Measurements from ENCODE around the gene TLE6. TPM values are rescaled to one million over a fixed set of nuclear protein-coding genes. Genes with fewer than 3 reads are reported as not detected.

TLE6 gene
- total and polyA plus RNA-seq, 10 donors, result 0.60 to 4.1 (median 2.0) TPM

- Histone ChIP-seq H3K36me3 (no peaks in the 10 kb centered on the region), H3K4me3 (peak overlapping the region in 6 of 8 donors; percentile 38 to 73 (median 48)), H3K4me1 (peaks cover 0 to 45% (median 32%) of the 10 kb centered on the region in 6 donors), H3K9me3 (no peaks in the 10 kb centered on the region), H3K27ac (peak overlapping the region in 5 of 8 donors; percentile 55 to 82 (median 73)), H3K27me3 (replicated peaks in 1 of 7) (peaks cover 0 to 74% (median 15%) of the 10 kb centered on the region in 7 donors)
- no peak for DNase-seq
- 34 to 44% (median 39%) methylated on average over 4 to 9 of the region's 9 CpGs for WGBS, 5 donors
- TF ChIP-seq CTCF (IDR thresholded peaks at IDR 0.05 in 8 of 11, conservative IDR thresholded peaks at IDR 0.05 in 3 of 11), result no peak
- no peak for TF ChIP-seq POLR2AphosphoS5 (IDR thresholded peaks at IDR 0.05)
- TF ChIP-seq POLR2A (IDR thresholded peaks at IDR 0.05), result no peak
- intact Hi-C loops (cut with DNase I; ENCODE audit: low total_unique reads), result no loop called here
Observed at GRCh38 chr19:3027981-3028304, 50.6 kb downstream of the TLE6 start.

GRCh38 chr19:3028305-3029064 lies 51.1 kb downstream of the TLE6 start:
- intact Hi-C loops (cut with DNase I; ENCODE audit: low total_unique reads), result no loop called here
- Histone ChIP-seq H3K9me3 (no peaks in the 10 kb centered on the region), H3K36me3 (no peaks in the 10 kb centered on the region), H3K27ac (peak overlapping the region in 6 of 8 donors; percentile 55 to 82 (median 70)), H3K4me3 (peak overlapping the region; percentile 32 to 73 (median 44)), H3K27me3 (replicated peaks in 1 of 7) (peaks cover 0 to 70% (median 15%) of the 10 kb centered on the region in 7 donors), H3K4me1 (peaks cover 0 to 45% (median 32%) of the 10 kb centered on the region in 6 donors)
- no peak for DNase-seq
- 1 to 3% (median 2%) methylated on average over 23 to 40 of the region's 40 CpGs for WGBS, 5 donors
- TF ChIP-seq POLR2AphosphoS5 (IDR thresholded peaks at IDR 0.05), result peak in 1 of 3 donors; percentile 31
- TF ChIP-seq POLR2A (IDR thresholded peaks at IDR 0.05), result no peak

- Histone ChIP-seq H3K36me3 (no peaks in the 10 kb centered on the region), H3K27me3 (replicated peaks in 1 of 7) (peaks cover 0 to 62% (median 15%) of the 10 kb centered on the region in 7 donors), H3K27ac (peak within 1 kb of the TSS in 6 of 8 donors; percentile 55 to 82 (median 70)), H3K4me1 (peaks cover 0 to 48% (median 33%) of the 10 kb centered on the region in 6 donors), H3K4me3 (peak within 1 kb of the TSS; percentile 32 to 73 (median 44)), H3K9me3 (no peaks in the 10 kb centered on the region)
- no peak for TF ChIP-seq CTCF (IDR thresholded peaks at IDR 0.05 in 8 of 11, conservative IDR thresholded peaks at IDR 0.05 in 3 of 11)
- no peak for TF ChIP-seq POLR2AphosphoS5 (IDR thresholded peaks at IDR 0.05)
- no peak for TF ChIP-seq POLR2A (IDR thresholded peaks at IDR 0.05)
- intact Hi-C loops (cut with DNase I; ENCODE audit: low total_unique reads), result no loop called here
- WGBS, 5 donors, result 3 to 18% (median 10%) methylated on average over 13 to 85 of the region's 85 CpGs
- DNase-seq, result no peak
Observed at GRCh38 chr19:3029065-3029923, 51.9 kb downstream of the TLE6 start, which contains the start of gene TLE2. TLE2 (minus strand) TSS chr19:3029280; CDS start chr19:3028904, 376 bp downstream.

- no peaks in the 10 kb centered on the region for H3K9me3 ChIP-seq
- intact Hi-C loops (cut with DNase I; ENCODE audit: low total_unique reads), result loop anchor here (10.0 kb wide), 1 partner anchor 57 kb away; the partner anchor contains the start of gene TLE6
- H3K27me3 ChIP-seq (replicated peaks in 1 of 7), result peaks cover 0 to 39% (median 11%) of the 10 kb centered on the region in 7 donors
- no peak for TF ChIP-seq POLR2AphosphoS5 (IDR thresholded peaks at IDR 0.05)
- no peak for TF ChIP-seq CTCF (IDR thresholded peaks at IDR 0.05 in 8 of 11, conservative IDR thresholded peaks at IDR 0.05 in 3 of 11)
- no peak for TF ChIP-seq POLR2A (IDR thresholded peaks at IDR 0.05)
- no peak overlapping the region for H3K27ac ChIP-seq
- no peak for DNase-seq
- no peaks in the 10 kb centered on the region for H3K36me3 ChIP-seq
- no peak overlapping the region for H3K4me3 ChIP-seq
- peaks cover 7 to 54% (median 34%) of the 10 kb centered on the region in 6 donors for H3K4me1 ChIP-seq
- 73 to 86% (median 83%) methylated on average over 5 of the region's 5 CpGs for WGBS, 5 donors
Observed at GRCh38 chr19:3031607-3031867, 54.2 kb downstream of the TLE6 start.
